AG10803 (cell line): Measurements from ENCODE around the gene CLDN6.

Experiments used
- DNase-seq: peaks from one replicate; pipeline ENCODE4 v3.0.0; 2010; ENCODE audit warnings: low read depth
- H3K4me3 ChIP-seq: 2 replicates; pipeline ENCODE4 v1.5.1; 2011; ENCODE audit warnings: mild to moderate bottlenecking, low read length, control low read depth
- CTCF ChIP-seq: conservative IDR thresholded peaks from 2 replicates; pipeline ENCODE4 v1.5.1; 2011; ENCODE audit warnings: mild to moderate bottlenecking, low read length, control low read depth, inconsistent platforms

CLDN6 gene, protein sequence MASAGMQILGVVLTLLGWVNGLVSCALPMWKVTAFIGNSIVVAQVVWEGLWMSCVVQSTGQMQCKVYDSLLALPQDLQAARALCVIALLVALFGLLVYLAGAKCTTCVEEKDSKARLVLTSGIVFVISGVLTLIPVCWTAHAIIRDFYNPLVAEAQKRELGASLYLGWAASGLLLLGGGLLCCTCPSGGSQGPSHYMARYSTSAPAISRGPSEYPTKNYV

DNA sequence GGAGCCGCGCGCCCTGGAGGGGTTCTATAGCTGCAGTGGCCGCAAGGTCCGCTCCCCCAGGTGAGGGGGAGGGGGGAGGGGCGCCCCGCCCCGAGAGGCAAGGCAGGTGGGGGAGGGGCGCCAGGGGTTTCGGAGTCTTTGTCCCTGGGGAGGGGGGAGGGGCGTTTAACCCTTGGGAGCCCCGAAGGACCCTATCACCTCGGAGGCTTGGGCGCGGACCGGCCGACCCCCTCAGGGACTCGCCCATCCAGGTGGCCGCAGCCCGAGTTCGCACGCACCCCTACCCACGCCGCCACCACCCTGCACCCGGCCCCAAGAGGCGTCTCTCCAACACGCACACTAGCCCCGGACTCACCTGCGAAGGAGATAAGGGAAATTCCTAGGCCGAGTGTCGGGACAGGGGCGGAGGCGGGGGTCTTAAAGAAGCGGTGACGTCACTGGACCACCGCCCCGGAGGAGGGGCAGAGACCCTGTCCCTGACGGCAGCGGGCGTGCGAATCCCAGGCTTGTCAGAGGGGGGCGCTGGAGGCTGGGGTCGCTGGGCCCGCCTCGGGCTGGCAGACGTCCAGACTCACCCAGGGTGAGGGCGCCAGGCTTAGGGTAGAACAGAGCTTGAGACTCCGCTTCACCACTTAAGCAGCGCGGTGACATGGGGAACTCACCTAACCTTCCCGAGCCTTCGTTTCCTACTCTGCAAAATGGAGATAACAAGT lies at the start of gene CLDN6:
TSS of gene CLDN6 (minus strand) at position 390 of the 713 bp plus-strand sequence. CDS start 2,162 bp downstream, outside the sequence.
- DNase-seq, result no peak
- TF ChIP-seq CTCF, result no peak
- no peak within 1 kb of the TSS for H3K4me3 ChIP-seq

- 0 out of 2 replicates have a peak overlapping the region, but pooled peaks have one; percentile 15 for H3K4me3 ChIP-seq
- DNase-seq, result no peak
- TF ChIP-seq CTCF, result no peak
Observed at GRCh38 chr16:3066440-3066748, 48.4 kb upstream of the CLDN6 start.

- no peak for DNase-seq
- peak overlapping the region; percentile 39 for H3K4me3 ChIP-seq
- TF ChIP-seq CTCF, result no peak
Observed at GRCh38 chr16:3065742-3066439, 47.9 kb upstream of the CLDN6 start.

- TF ChIP-seq CTCF, result no peak
- DNase-seq, result peak; percentile 78
- H3K4me3 ChIP-seq, result peak within 1 kb of the TSS; percentile 39
Observed at GRCh38 chr16:3065069-3065741, 47.2 kb upstream of the CLDN6 start, which contains the start of gene IL32. Gene IL32, plus strand, starts transcription at chr16:3065640. Its CDS starts 172 bp downstream, at chr16:3065812.

- H3K4me3 ChIP-seq, result no peak overlapping the region
- TF ChIP-seq CTCF, result no peak
- DNase-seq, result no peak
Observed at GRCh38 chr16:3063625-3064386, 45.8 kb upstream of the CLDN6 start.

DNA sequence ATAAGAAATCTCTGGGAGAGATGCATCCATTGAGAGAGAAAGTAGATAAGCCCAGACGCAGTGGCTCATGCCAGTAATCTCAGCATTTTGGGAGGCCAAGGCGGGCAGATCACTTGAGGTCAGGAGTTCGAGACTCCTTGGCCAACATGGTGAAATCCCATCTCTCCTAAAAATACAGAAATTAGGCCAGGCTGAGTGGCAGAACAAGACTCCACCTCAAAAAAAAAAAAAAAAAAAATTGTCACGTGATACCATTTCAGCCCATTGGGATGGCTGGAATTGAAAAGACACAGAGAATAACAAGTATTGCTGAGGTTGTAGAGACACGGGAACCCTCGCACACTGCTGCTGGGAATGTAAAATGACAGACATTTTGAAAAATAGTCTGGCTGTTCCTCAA lies 44.6 kb upstream of the CLDN6 start:
- TF ChIP-seq CTCF, result no peak
- no peak overlapping the region for H3K4me3 ChIP-seq
- DNase-seq, result no peak
